GM18868 (cell line): ENCODE data around the gene NKX1-1.
"Not testable (repeated sequence)": the region's sequence is repeated elsewhere in the genome, so short reads cannot be mapped to it uniquely, and the experiment has no call there.

Experiments
- ATAC-seq: cut with Tn5 transposase; IDR thresholded peaks from one replicate; pipeline ENCODE4 v1.9.1; 2021; ENCODE audit warnings: mild to moderate bottlenecking, moderate library complexity; ENCODE audit not compliant: unreplicated experiment

Gene NKX1-1

GRCh38 chr4:1405636-1406393, 427 bp downstream of the NKX1-1 start:
- ATAC-seq = no peak

- ATAC-seq = no peak
Observed at GRCh38 chr4:1405254-1405635, 997 bp downstream of the NKX1-1 start.

GRCh38 chr4:1404573-1405253, 1.5 kb downstream of the NKX1-1 start:
- no peak for ATAC-seq

GRCh38 chr4:1403591-1404572, 2.4 kb downstream of the NKX1-1 start:
- ATAC-seq = no peak

- ATAC-seq = no peak
Observed at GRCh38 chr4:1403177-1403583, 3.1 kb downstream of the NKX1-1 start.

- no peak for ATAC-seq
Observed at GRCh38 chr4:1402516-1403091, 3.6 kb downstream of the NKX1-1 start.

- no peak for ATAC-seq
Observed at GRCh38 chr4:1402021-1402515, 4.2 kb downstream of the NKX1-1 start.

GRCh38 chr4:1401409-1402020, 4.7 kb downstream of the NKX1-1 start:
- no peak for ATAC-seq

GRCh38 chr4:1400831-1401408, 5.3 kb downstream of the NKX1-1 start:
- no peak for ATAC-seq

GRCh38 chr4:1400191-1400805, 5.9 kb downstream of the NKX1-1 start:
- no peak for ATAC-seq

GRCh38 chr4:1399508-1400190, 6.6 kb downstream of the NKX1-1 start:
- no peak for ATAC-seq

- no peak for ATAC-seq
Observed at GRCh38 chr4:1398681-1399507, 7.3 kb downstream of the NKX1-1 start.

- ATAC-seq = no peak
Observed at GRCh38 chr4:1396806-1397455, 9.3 kb downstream of the NKX1-1 start.

GRCh38 chr4:1395941-1396805, 10.1 kb downstream of the NKX1-1 start:
- no peak for ATAC-seq

- not testable (repeated sequence) for ATAC-seq
Observed at GRCh38 chr4:1395389-1395820, 10.8 kb downstream of the NKX1-1 start.

- not testable (repeated sequence) for ATAC-seq
Observed at GRCh38 chr4:1394554-1395388, 11.5 kb downstream of the NKX1-1 start.
